H1 (cell line): ENCODE measurements around the gene INTS6. TPM values are rescaled to one million over a fixed set of nuclear protein-coding genes. Genes with fewer than 3 reads are reported as not detected.

Experiments used
- CHD1 ChIP-seq: IDR thresholded peaks from 2 replicates; pipeline ENCODE4 v1.6.1; 2012; ENCODE audit warnings: low read depth, low read length, improper control_type of control experiment
- CHD7 ChIP-seq: fragments of 300-600 bp; sonication (generic); IDR thresholded peaks from 2 replicates; pipeline ENCODE4 v1.7.1; 2012; ENCODE audit warnings: low read length, moderate library complexity, mild to moderate bottlenecking, inconsistent platforms; ENCODE audit not compliant: insufficient replicate concordance
- CREB1 ChIP-seq: IDR thresholded peaks from 2 replicates; pipeline ENCODE4 v1.6.1; 2012; ENCODE audit warnings: inconsistent platforms
- EP300 ChIP-seq, 2 experiments: IDR thresholded peaks; 1 replicate in 1 of 2; 2 replicates in 1 of 2; pipeline ENCODE4 v1.6.1; 2011 to 2012; ENCODE audit warnings: low read depth in 2 of 2, low read length in 2 of 2, mild to moderate bottlenecking in 2 of 2, borderline replicate concordance in 1 of 2, inconsistent platforms in 1 of 2, moderate library complexity in 1 of 2
- EZH2 ChIP-seq: fragments of 200-600 bp; sonication (generic); IDR thresholded peaks from 2 replicates; pipeline ENCODE4 v1.7.1; 2012; ENCODE audit warnings: low read depth, mild to moderate bottlenecking, moderate library complexity, low read length, inconsistent platforms; ENCODE audit not compliant: severe bottlenecking
- NRF1 ChIP-seq: IDR thresholded peaks from 2 replicates; pipeline ENCODE4 v1.6.1; 2011; ENCODE audit warnings: mild to moderate bottlenecking, low read depth, low read length, improper control_type of control experiment
- RAD21 ChIP-seq, 2 experiments: IDR thresholded peaks in 1 of 2; conservative IDR thresholded peaks in 1 of 2; 2 replicates each; pipeline ENCODE4 v1.6.1; 2011; ENCODE audit warnings: low read depth in 2 of 2, low read length in 2 of 2, improper control_type of control experiment in 1 of 2, inconsistent platforms in 1 of 2, mild to moderate bottlenecking in 1 of 2, moderate library complexity in 1 of 2
- USF2 ChIP-seq: IDR thresholded peaks from 2 replicates; pipeline ENCODE4 v1.6.1; 2011; ENCODE audit warnings: low read length, improper control_type of control experiment
- polyA plus RNA-seq, 7 experiments: library from polyadenylated mRNA; depleted of rRNA in 3 of 7; stranded (reverse) in 5 of 7; unstranded in 2 of 7; fragments of >200 nt in 5 of 7; fragments of 200-250 nt in 2 of 7; gene quantifications; 1 replicate in 5 of 7; 2 replicates in 1 of 7; 4 replicates in 1 of 7; pipeline versions ENCODE4 v1.2.1 to v1.2.3, GENCODE V29; 2011 to 2013; ENCODE audit warnings: missing spikeins in 2 of 7, mixed read lengths in 2 of 7
- total RNA-seq: library from RNA; stranded (reverse); fragmentation: NEBNext Ultra II Directional; extraction: Animal tissue kit (Norgen Biotek cat#: 25700); gene quantifications from 2 replicates; pipeline ENCODE4 v1.2.1, GENCODE V29; 2021

Gene INTS6
- total and polyA plus RNA-seq, 2 of the 8 experiments (the other 6 are each of a cell fraction or from before 2014, with no cell fraction given) = 12.6 to 42.8 TPM

- no peak for TF ChIP-seq CHD7
- no peak for TF ChIP-seq EP300 (IDR thresholded peaks at IDR 0.05; ENCODE audit: borderline replicate concordance in 1 of 2, low read depth in 2 of 2, low read length in 2 of 2)
- no peak for TF ChIP-seq NRF1
- no peak for TF ChIP-seq USF2
- no peak for TF ChIP-seq RAD21 (IDR thresholded peaks at IDR 0.05 in 1 of 2, conservative IDR thresholded peaks at IDR 0.05 in 1 of 2; ENCODE audit: low read depth in 2 of 2, low read length in 2 of 2)
- no peak for TF ChIP-seq EZH2
- TF ChIP-seq CHD1 = no peak
- TF ChIP-seq CREB1 = no peak
Measured at GRCh38 chr13:51339354-51339753, 113.5 kb downstream of the INTS6 start, which contains the start of gene SERPINE3 (continued).
